A673 (cell line): ENCODE results near the gene BMPR1B.

Experiments used
- CTCF ChIP-seq: fragments of 300-800, 200-600 bp; sonication (generic); conservative IDR thresholded peaks from 2 replicates; pipeline ENCODE4 v1.5.1; 2017; ENCODE audit warnings: low read depth, mild to moderate bottlenecking, antibody characterized with exemption, low read length, moderate library complexity, mixed read lengths
- EZH2 ChIP-seq: fragments of 200-600 bp; sonication (generic); IDR thresholded peaks from 2 replicates; pipeline ENCODE4 v1.6.1; 2017; ENCODE audit warnings: borderline replicate concordance, low read depth, mild to moderate bottlenecking, mixed read lengths, antibody characterized with exemption, low read length; ENCODE audit not compliant: poor library complexity, severe bottlenecking

- TF ChIP-seq CTCF = no peak
- TF ChIP-seq EZH2 = no peak
Measured at GRCh38 chr4:95191537-95191936, 433.8 kb downstream of the BMPR1B start.
